GM13977 (cell line): ENCODE measurements around the gene IFNB1.

Source experiments
- DNase-seq: peaks from one replicate; pipeline ENCODE4 v3.0.0; 2012; ENCODE audit warnings: low spot score
- in situ Hi-C: fragments of 300-500 bp; cut with MboI; formaldehyde crosslinking; loops from one replicate; pipeline ENCODE4 v1.12.0; 2022; ENCODE audit warnings: low sequenced_read_pairs, low pct_unique_long_range_greater_than_20kb, mixed read lengths, inconsistent platforms; ENCODE audit not compliant: unreplicated experiment
- TF ChIP-seq, protein P1 (sequence below): IDR thresholded peaks from 2 replicates; pipeline ENCODE4 v1.5.1; 2012; ENCODE audit warnings: mild to moderate bottlenecking, control low read depth; ENCODE audit not compliant: insufficient read depth; ENCODE audit errors: extremely low read depth, missing control alignments

Gene IFNB1

DNA sequence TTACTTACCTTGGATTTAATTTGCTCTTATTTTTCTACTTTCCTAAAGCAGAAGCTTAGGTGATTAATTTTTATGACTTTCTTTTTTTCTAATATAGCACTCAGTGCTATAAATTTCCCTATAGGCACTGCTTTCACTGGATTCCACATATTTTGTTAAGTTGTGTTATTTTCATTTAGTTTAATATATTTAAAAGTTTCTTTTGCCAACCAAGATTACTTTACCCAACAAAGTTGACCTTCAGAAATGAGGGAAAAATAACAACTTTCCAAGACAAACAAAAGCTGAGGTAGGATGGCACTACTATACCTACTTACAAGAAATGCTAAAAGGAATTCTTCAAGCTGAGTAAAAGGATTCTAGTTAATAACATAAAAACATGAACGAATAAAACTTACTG is 8.8 kb upstream of the IFNB1 start:
- in situ Hi-C loops, result no loop called here
- TF ChIP-seq, protein P1, sequence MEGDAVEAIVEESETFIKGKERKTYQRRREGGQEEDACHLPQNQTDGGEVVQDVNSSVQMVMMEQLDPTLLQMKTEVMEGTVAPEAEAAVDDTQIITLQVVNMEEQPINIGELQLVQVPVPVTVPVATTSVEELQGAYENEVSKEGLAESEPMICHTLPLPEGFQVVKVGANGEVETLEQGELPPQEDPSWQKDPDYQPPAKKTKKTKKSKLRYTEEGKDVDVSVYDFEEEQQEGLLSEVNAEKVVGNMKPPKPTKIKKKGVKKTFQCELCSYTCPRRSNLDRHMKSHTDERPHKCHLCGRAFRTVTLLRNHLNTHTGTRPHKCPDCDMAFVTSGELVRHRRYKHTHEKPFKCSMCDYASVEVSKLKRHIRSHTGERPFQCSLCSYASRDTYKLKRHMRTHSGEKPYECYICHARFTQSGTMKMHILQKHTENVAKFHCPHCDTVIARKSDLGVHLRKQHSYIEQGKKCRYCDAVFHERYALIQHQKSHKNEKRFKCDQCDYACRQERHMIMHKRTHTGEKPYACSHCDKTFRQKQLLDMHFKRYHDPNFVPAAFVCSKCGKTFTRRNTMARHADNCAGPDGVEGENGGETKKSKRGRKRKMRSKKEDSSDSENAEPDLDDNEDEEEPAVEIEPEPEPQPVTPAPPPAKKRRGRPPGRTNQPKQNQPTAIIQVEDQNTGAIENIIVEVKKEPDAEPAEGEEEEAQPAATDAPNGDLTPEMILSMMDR, result no peak
- no peak for DNase-seq

DNA sequence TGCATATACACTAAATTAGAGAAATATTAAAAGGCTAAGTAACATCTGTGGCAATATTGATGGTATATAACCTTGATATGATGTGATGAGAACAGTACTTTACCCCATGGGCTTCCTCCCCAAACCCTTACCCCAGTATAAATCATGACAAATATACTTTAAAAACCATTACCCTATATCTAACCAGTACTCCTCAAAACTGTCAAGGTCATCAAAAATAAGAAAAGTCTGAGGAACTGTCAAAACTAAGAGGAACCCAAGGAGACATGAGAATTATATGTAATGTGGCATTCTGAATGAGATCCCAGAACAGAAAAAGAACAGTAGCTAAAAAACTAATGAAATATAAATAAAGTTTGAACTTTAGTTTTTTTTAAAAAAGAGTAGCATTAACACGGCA is 7.3 kb upstream of the IFNB1 start:
- in situ Hi-C loops, result no loop called here
- DNase-seq, result no peak
- TF ChIP-seq, protein P1, result no peak

DNA sequence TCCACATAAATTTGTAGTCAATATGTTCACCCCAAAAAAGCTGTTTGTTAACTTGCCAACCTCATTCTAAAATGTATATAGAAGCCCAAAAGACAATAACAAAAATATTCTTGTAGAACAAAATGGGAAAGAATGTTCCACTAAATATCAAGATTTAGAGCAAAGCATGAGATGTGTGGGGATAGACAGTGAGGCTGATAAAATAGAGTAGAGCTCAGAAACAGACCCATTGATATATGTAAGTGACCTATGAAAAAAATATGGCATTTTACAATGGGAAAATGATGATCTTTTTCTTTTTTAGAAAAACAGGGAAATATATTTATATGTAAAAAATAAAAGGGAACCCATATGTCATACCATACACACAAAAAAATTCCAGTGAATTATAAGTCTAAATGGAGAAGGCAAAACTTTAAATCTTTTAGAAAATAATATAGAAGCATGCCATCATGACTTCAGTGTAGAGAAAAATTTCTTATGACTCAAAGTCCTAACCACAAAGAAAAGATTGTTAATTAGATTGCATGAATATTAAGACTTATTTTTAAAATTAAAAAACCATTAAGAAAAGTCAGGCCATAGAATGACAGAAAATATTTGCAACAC is 6.6 kb upstream of the IFNB1 start:
- in situ Hi-C loops, result no loop called here
- DNase-seq, result no peak
- TF ChIP-seq, protein P1, result no peak

DNA sequence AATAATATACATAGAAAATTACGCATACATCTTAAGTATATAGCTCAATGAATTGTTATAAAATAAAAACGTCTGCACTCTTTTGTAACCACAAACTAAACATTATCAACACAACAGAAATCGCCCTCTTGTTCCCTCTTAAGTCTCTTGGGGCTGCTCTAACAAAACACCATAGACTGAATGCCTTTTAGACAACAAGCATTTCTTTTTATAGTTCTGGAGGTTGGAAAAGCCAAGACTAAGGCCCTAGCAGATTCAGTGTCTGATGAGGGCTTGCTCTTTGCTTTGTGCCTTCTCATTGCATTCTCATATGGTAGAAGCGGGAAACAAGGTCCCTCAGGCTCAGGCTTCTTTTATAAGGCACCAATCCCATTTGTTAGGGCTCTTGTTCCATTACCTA is 4.9 kb upstream of the IFNB1 start:
- no peak for DNase-seq
- in situ Hi-C loops, result no loop called here
- TF ChIP-seq, protein P1, result no peak

- in situ Hi-C loops, result no loop called here
- TF ChIP-seq, protein P1, result no peak
- no peak for DNase-seq
These were observed 4.3 kb upstream of the IFNB1 start for GRCh38 chr9:21081999-21082398.

- TF ChIP-seq, protein P1, result no peak
- in situ Hi-C loops, result no loop called here
- DNase-seq, result no peak
These were observed 3.7 kb upstream of the IFNB1 start for GRCh38 chr9:21081451-21081850.

GRCh38 chr9:21080793-21081192 is 3.1 kb upstream of the IFNB1 start:
- TF ChIP-seq, protein P1, result no peak
- in situ Hi-C loops, result no loop called here
- DNase-seq, result no peak
